HG03575 (cell line): ENCODE measurements around the gene DAAM1.
A peak's percentile ranks its signal among the peaks of the same experiment; 100 is the strongest.

Source experiments
- ATAC-seq: cut with Tn5 transposase; IDR thresholded peaks from one replicate; pipeline ENCODE4 v1.9.1; 2021; ENCODE audit not compliant: unreplicated experiment, insufficient number of reproducible peaks, low FRiP score; ENCODE audit errors: extremely low read depth

Gene DAAM1

DNA sequence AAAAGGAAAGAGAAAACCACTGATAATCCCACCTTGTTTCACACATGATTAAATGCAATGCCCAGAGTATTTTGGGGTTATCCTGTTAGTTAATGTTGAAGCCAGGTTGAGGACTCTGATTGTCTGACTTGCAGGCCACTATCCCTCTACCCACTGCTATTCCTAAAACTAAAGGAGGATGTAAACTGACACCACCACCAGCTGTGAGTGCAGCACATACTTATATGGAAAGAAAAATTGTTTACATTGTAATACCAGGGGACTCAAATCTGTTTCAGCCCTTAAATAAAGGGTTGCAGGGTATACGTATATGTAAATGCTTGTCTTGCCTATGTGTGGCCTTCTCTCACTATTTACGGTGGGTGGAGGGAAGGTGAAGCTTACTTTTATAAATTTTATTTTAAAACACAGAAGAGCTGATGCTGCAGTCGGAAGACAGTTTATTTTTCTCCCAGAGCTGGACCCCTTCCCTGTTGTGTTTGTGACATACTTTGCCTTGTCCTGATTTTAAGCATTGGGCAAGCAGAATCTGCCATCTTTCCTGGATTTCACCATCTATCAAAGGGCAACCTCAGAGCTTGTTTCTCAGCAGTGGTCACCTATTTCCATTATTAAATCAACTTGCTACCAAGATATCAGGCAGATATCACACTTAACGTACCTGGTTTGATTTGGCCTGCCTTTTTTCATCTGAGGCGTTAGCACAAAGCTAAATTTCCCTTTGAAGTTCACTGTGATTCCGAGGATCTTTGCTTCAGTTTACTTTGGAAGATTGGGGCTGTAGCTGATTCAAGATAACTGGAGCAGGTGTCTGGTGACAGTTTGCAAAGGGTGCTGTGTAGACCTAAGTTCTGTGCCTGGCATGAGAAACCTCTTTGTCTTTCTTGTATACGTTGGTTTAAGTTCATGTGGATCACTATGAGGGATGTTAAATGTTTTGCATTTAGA, 25.2 kb downstream of the DAAM1 start:
- no peak for ATAC-seq

DNA sequence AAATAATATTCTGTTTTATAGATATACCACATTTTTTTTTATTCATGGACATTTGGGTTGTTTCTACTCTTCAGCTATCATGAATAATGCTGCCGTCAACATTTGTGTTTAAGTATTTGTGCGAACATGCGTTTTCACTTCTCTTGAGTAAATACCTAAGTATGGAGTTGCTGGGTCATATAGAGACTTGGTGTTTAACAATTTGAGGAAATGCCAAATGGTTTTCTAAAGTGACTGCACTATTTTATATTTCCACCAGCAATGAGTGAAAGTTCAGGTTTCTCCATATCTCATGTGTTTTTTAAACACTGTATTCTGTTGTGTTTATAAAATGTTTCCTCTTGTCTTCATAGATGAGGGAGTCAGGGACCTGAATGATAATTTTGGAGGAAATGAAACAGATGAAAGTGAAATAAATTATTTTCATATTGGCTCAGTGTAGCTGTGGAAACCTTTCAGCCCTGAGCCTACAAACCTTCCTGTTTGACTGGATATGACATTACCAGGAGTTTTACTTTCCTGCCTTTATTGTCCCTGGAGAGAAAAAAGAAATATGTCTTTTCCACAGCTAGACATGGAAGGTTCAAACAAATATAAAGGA, 26.3 kb downstream of the DAAM1 start:
- ATAC-seq = no peak

DNA sequence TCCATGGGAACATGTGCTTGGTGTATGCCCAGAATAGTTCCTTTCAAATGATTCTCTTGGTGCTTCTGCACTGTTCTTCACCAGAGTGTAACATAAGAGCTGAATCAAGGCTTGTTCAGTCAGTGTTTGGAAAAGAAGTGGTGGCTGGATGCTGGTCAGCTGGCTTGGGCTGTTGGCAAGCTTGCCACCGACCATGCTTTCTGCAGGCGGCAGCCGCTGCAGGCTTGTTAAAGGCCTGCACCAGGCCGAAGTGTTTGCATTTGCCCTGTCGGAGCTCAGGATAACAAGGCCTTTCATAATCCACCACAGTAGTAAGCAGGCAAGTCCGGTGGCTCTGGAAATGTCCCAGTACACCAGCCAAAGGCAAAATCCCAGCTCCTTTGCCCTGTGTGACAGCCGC, 26.9 kb downstream of the DAAM1 start:
- ATAC-seq = no peak

DNA sequence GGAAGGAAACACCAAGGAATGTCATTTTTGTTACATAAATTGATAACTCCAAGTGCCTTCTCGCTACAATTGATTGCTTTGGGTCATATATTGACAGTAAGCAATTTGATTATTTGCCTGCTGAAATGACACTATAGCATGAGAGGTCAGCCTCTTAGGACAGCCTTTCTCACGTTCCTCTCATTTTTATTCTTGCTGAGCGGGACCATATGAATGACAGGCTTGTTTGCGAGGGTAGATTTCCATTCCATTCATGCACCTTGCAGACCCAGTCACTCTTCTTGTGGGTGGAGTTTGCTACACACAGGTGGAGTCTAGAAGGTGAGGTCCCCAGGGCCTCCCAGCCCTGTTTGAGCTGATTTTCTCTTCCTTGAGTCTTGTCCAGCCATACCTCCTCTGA, 27.3 kb downstream of the DAAM1 start:
- no peak for ATAC-seq

DNA sequence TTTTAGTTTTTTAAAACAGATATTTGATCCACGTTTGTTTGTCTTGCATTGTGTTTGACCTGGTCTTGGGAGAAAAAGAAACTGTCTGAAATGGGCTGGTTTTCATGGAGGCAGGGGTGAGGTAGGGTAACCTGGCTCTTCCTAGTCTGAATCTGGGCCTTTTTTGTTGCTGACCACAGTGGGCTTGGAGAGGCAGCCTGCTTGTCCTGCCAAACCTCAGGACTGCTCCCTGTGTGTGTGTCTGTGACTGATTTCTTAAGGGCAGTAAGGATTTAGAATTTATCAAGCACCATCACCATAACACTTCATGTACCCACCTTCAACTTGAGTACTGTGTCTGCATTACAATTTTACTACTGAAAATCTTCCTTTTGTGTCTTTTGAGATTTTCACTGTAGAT, 28.5 kb downstream of the DAAM1 start:
- no peak for ATAC-seq

DNA sequence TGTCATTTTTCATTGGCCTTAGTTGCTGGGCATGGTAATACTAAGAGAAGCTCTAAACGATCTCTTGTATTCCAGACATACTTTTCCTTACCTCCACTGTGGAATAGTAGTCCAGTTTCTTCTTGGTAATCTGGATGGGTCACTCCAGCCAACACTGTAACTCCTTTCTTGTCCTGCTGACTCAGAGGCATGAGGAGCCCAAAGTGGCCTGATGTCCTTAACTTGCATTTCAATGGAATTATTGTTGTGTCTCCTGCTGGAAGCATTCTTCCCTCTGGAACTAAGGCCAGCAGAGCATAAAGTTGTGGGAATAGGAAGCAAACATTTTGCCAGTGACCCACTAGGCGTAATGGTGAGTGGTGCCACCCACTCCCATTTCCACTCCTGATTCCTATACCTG, 33.1 kb downstream of the DAAM1 start:
- ATAC-seq = no peak

DNA sequence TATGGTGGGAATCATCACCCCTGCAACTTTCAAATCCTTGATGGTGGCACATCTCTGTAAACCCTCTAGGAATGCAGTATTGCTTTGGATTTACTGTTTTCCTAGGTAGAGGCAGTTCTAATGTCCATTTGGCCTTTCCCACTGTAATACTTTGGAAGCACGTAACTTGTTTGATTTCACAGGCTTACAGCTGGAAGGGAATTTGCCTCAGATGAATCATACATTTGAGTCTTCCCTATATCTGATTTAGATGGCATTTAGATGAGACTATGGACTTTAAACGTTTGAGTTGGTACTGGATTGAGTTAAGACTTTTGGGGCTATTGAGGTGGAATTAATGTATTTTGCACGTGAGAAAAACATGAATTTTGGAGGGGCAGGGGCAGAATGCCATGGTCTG, 35.9 kb downstream of the DAAM1 start:
- no peak for ATAC-seq

DNA sequence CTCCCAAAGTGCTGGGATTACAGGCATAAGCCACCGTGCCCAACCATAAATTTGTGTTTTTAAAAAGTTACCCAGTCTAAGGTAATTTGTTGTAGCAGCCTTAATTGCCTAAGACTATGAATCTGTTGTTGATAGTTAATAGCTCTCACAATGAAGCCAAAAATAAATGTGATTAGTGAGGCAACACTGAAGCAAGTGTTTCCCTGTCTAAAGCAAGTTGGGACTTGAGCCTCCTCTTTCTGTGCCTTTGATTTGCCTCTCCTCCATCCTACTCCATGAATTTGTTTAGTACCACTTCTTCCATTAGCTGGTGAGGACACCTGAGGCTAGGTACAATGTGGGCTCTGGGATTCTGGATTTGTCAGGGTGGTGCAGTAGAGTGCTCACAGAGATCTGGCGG, 36.8 kb downstream of the DAAM1 start:
- ATAC-seq = no peak

DNA sequence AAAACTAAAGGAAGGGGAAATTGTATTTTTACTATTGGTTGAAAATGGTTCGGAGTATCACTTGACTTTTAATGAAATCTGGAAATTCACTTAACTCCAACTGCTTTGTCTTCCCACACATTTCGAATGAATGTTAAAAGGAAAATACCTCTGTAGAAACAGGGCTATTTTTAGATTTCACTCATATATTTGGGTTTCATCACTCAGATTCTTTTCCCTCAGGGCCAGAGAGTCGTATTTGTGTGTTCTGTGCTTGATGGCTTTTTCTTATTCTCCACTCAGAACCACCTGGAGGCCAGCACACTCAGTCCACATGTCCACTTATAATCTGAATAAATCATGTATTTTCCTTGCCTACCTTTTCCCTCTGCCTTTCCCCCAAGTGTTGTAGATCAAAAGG, 40.0 kb downstream of the DAAM1 start:
- no peak for ATAC-seq

DNA sequence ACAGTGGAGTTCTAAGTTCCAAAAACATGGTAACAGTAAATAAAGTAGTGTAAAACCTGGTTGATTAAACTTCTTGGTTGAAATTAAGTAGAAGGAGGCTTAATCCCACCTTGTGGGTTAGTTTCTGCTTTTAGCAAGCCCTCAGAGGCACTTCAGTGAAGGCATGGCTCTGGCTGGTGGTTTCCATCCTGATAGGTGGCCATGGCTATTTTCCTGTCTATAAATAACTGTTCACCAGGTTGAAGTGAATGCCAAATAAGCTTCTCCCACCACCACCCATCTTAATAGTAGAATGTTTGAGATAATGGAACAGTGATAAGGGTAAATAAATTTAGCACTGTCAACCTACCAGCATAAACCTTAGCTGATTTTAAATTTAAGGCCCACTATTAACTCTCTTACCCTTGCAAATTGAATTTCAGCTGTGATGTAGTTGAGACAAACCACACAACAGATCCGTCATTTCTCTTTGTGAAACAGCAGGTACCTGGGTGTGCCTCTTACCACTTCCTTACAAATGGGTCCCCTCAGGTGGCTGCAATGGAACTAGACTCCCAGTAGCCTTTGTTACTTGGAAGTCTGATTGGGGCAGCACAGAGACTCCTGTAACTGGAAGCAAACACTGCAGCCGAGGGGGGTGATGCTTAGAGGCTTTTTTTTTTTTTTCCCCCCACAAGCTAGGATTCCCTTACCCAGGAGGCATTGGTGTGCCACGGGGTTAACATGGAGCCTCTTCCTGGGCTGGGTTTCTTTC, 41.4 kb downstream of the DAAM1 start:
- ATAC-seq = no peak

DNA sequence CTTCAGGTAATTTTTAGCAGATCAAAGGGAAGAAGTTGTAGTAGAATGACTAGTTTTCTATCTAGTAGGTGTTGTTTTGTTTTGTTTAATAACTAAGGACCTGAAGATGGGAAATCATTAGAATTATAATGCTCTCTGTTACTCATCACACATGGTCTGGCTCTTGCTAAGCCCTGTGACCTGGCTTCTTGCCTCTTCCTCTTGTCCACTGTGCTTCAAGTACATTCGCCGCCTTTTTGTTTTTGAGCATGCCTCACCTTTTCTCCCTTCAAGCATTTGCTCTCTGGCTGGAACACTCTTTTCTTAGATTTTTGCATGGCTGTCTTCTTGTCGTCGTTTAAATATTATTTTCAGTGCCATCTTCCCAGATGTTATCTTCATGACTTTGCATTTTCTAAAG, 47.7 kb downstream of the DAAM1 start:
- ATAC-seq = no peak

DNA sequence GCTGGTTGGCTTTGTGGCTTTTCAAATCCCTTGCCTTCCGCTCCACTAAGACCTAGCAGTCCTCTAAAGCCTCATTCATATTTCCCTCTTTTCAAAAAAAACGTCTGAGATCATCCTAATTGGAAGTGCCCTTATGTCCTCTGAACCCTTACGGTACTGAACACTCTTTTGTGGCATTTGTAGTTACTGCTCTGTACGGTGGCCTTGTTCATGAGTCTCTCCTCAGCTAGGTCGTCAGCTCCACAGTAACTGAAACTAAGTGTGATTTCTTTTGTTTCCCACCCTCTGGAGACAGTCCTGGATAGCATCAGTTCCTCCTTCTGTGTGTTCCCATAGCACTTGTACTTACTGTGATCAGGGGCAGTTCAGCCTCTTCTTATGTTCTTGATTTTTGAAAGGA, 49.7 kb downstream of the DAAM1 start:
- ATAC-seq = no peak

DNA sequence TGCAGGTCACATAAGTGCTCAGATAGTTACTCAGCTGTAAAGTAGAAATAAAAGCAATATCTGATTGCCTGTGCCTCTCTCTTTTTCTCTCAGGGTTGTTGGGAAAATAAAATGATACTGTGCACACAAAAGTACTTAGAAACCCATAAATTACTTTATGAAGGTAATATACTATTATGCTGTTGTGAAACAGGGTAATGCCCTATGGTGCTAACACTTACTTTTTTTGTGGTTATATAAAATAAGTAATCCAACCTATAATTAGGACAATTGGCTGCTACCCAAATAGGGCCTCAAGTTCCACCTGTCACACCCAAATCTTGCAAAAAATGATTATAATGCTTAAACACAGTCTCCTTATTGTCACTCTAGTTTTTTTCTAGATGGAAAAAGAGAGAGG, 50.6 kb downstream of the DAAM1 start:
- ATAC-seq = no peak

DNA sequence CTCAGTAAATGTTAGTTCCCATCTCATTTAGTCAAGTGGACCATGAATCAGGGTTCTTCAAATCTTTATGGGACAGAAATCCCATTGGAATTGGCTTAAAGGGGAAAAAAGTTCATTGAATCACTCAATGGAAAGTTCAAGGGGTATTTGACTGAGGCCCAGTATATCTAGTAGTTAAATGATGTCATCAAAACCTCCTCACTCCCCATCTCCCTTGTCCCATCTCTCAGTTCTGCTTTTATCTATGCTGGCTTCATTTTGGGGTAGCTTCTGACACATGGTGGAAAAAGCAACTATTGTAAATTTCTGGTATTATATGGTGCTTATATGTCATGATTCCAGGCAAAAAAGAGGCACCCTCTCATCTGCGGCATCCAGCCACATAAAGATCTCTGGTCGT, 51.9 kb downstream of the DAAM1 start:
- ATAC-seq = peak; percentile 82

DNA sequence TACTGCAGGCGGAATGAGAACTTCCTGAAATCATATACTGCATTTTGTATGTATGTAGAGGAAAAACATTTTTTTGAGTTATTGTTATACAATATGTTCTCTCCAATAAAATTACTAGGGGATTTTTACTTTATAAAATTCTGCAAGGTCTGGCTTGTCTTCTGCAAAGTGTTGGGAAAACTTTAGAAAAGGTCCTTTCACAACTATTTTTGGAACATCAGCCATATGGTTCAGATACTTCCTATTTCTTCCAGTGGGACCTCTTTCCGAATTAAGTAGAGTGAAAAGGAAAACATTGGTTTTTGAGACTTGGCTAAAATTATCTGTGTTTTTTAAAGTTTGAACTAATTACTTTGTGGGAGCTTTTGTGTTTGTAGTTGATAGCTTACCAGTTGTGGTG, 52.7 kb downstream of the DAAM1 start:
- no peak for ATAC-seq

DNA sequence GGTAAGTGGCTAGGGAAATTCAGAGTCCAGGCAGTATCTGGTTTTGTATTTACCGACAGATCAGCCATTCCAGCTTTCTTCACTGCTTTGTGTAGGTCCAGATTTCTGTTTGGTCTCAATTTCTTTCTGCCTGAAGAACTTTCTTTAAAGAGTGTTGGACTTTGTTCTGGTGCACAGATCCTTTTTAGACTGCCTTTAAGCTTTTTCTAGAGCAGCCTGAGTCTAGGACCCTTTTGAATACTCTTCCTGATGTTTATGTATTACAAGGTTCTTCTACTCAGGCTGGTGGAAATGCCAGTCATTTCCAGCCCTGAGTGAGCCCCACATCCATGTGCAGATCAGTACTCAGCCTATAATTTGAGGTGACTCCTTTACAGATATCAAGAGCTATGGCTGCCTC, 54.7 kb downstream of the DAAM1 start:
- ATAC-seq = no peak

DNA sequence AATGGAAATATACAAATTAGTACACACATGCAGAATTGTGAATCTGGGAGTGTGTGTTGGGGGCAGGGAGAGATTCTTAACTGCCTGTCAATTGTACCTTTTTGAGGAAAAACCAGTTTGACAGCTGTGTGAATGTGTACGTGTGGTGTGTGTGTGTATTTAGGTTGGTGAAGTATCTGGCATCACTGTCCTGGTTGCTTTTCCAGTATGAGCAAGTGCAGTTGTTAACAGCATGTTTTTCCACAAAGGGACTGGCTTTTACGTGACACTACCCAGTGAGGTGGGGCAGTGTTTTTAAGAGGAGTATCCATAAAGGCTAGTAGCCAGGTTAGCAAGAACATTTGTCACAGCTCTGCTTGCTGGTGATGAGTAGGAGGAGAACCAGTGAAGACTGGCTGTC, 56.1 kb downstream of the DAAM1 start:
- ATAC-seq = no peak

DNA sequence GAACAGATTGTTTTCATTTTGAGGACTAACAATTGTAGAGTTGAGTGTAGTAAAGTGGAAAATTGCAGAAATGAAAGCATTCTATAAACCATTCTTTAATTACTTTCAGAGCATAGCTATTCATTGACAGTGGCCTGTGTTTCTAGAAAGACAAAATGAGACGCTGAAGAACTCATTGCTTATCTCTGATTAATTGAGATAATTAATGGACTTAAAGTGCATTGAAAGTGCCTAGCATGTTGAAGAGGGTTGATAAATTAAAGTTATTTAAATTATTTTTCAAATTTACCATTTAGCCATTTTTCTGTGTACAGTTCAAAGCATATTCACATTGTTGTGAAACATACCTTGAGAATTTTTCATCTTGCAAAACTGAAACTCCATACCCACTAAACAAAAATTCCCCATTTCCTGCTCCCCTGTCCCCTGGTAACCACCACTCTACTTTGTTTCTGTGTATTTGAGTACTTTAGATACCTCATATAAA, 57.4 kb downstream of the DAAM1 start:
- peak; percentile 70 for ATAC-seq

DNA sequence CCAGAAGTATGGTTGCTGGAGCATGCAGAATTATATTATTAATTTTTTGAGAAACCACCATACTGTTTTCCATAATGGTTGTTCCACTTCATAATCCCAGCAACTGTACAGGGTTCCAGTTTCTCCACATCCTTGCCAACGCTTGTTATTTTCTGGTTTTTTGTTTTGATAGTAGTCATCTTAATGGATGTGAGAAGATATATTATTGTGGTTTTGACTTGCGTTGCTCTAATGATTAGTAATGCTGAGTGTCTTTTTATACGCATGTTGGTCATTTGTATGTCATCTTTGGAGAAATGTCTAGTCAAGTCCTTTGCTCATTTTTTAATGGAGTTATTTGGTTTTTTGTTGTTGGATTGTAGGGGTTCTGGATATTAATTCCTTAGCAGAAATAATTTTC, 58.1 kb downstream of the DAAM1 start:
- no peak for ATAC-seq
